GM06990 (cell line): ENCODE results near the gene ZNF618.

Experiments used
- DNase-seq: peaks from one replicate; pipeline ENCODE4 v3.0.0-alpha.2; 2011; ENCODE audit not compliant: insufficient read length; ENCODE audit errors: extremely low read depth
- H3K27me3 ChIP-seq: replicated peaks from 2 replicates; pipeline ENCODE4 v1.6.0; 2011; ENCODE audit warnings: low read length; ENCODE audit not compliant: control insufficient read depth, insufficient read depth
- H3K36me3 ChIP-seq: 2 replicates; pipeline ENCODE4 v1.5.1; 2011; ENCODE audit warnings: low read length; ENCODE audit not compliant: control insufficient read depth, insufficient read depth
- H3K4me3 ChIP-seq: replicated peaks from 2 replicates; pipeline ENCODE4 v1.5.1; 2011; ENCODE audit warnings: low read depth, mild to moderate bottlenecking, control low read depth, low read length
- TF ChIP-seq, protein P1 (sequence below): IDR thresholded peaks from 2 replicates; pipeline ENCODE4 v1.5.1; 2011; ENCODE audit warnings: low read length, control low read depth, mild to moderate bottlenecking, inconsistent platforms; ENCODE audit not compliant: insufficient read depth, poor library complexity, severe bottlenecking

The ZNF618 gene

DNA sequence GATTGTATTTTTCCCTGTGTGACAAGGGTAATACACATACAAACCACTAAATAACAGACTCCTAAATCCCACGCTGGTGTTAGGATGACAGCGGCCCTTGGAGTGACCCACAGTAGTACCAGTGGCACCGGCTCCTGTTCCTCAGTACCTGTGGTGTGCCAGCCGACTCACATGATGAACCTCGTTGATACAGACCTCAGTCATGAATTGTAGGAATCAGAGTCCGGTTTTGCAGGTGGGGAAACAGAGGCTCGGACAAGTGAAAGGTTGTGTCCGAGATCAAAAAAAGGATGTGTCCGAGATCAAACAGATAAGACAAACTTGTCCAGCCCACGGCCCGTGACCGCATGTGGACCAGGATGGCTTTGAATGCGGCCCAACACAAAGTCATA lies 124.0 kb downstream of the ZNF618 start:
- Histone ChIP-seq H3K36me3 (no peaks in the 10 kb centered on the region), H3K27me3 (no peaks in the 10 kb centered on the region), H3K4me3 (no peak overlapping the region)
- TF ChIP-seq, protein P1, sequence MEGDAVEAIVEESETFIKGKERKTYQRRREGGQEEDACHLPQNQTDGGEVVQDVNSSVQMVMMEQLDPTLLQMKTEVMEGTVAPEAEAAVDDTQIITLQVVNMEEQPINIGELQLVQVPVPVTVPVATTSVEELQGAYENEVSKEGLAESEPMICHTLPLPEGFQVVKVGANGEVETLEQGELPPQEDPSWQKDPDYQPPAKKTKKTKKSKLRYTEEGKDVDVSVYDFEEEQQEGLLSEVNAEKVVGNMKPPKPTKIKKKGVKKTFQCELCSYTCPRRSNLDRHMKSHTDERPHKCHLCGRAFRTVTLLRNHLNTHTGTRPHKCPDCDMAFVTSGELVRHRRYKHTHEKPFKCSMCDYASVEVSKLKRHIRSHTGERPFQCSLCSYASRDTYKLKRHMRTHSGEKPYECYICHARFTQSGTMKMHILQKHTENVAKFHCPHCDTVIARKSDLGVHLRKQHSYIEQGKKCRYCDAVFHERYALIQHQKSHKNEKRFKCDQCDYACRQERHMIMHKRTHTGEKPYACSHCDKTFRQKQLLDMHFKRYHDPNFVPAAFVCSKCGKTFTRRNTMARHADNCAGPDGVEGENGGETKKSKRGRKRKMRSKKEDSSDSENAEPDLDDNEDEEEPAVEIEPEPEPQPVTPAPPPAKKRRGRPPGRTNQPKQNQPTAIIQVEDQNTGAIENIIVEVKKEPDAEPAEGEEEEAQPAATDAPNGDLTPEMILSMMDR, result no peak
- DNase-seq, result no peak

DNA sequence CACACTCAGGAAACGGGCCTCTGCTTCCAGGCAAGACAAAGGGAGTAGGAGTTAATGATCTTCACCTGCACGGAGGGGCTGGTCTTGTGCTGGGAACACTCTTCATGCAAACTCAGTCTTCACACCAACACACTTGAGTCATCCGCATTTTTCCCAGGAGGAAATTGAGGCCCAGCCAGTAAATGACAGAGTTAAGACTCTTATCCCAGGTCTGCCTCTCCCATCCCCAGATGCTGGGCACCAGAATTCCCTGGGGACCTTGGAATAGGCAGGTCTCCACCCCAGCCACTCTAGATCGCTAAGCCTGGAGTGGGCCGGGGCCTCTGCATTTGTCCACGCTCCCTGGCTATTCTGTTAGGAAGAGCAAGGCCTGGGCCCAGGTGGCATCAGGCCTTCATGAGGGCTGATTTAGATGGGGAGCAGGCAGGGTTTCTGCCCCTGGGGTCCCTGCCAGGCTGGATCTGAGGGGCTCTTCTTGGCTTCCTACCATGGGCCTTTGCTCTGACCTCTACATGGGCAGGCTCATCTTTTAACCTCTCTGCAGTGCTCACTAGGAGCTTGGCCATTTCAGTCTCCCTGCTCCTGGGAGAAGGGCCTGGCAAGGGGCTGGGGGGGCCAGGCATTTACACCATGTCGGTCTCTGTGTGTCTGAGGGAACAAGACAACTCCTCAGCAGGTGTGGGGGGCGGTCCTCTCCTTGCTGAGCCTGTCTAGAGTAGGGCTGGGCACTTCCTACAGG lies 124.7 kb downstream of the ZNF618 start:
- DNase-seq, result no peak
- TF ChIP-seq, protein P1, result no peak
- H3K4me3 ChIP-seq, result no peak overlapping the region
- H3K27me3 ChIP-seq, result no peaks in the 10 kb centered on the region
- no peaks in the 10 kb centered on the region for H3K36me3 ChIP-seq

DNA sequence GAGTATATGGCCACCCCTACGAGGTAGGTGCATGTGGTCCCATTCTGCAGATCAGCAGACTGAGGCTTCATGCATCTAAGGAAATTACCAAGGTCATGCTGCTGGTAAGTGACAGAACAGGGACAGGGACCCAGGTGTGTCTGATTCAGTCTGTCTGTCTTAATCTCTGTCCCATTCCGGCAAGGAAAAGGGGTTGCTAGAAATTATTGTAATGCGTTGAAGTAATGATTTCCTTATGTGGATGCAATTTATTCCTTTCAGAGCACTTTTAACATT lies 125.2 kb downstream of the ZNF618 start:
- Histone ChIP-seq H3K4me3 (no peak overlapping the region), H3K36me3 (no peaks in the 10 kb centered on the region), H3K27me3 (no peaks in the 10 kb centered on the region)
- TF ChIP-seq, protein P1, result no peak
- no peak for DNase-seq

DNA sequence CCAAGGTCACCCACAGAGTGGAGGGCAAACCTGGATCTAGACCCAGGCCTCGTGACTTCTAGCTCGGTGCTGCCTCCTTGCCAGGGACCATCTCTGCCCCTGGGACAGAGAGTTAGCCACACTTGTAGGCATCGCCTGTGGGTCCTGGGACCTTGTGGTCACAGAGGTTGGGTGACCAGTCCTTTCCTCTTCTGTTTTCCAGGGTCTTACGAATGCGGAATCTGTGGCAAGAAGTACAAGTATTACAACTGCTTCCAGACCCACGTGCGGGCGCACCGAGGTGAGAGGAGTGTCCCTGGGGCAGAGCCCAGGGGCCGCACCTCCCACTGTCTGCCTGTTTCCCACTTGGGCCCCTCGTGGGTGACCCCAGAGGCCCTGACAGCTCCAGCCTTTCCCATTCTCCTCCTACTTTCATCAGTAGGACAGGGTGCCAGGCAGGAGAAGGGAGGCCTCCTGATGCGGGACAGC lies 125.7 kb downstream of the ZNF618 start:
- no peak for DNase-seq

DNA sequence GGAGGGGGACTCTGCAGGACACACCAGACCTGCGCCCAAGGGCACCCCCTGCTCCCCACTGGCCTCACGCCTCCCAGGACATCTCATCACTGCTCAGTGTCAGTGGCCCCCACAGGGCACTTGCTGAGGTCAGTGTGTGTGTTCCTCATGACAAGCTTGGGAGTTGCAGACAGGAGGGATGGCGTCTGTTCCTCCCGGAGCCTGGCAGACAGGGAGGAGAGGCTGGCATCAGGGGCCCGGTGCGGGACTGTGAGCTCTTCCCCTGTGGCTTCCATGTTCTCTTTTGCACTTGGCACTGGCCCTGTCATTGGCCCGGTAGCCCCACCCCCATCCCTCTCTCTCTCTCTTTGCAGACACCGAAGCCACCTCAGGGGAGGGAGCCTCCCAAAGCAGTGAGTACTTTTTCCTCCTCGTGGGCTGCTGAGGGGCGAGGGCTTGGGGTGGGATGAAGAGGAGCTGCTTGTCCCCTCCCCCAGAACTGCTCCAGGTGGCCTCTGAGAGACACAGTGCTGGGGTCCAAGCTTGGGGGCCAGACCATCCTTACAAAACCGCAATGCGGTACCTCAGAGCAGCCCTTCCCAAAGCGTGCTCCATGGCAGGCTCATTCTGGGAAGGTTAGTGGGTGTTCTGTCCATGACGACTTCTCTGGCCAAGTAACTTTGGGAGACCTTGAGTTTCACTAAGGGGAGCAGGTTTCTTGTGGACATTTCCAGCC lies 126.3 kb downstream of the ZNF618 start:
- no peaks in the 10 kb centered on the region; the same call in 1 of the 2 replicates for H3K27me3 ChIP-seq
- DNase-seq, result no peak
- no peaks in the 10 kb centered on the region for H3K36me3 ChIP-seq
- H3K4me3 ChIP-seq, result no peak overlapping the region
- TF ChIP-seq, protein P1, result no peak

More for the DNA sequence above, 125.7 kb downstream of the ZNF618 start:
- TF ChIP-seq, protein P1, result no peak
- H3K27me3 ChIP-seq, result no peaks in the 10 kb centered on the region; the same call in 1 of the 2 replicates
- H3K4me3 ChIP-seq, result no peak overlapping the region
- no peaks in the 10 kb centered on the region for H3K36me3 ChIP-seq
